Stimulated activated CD4-positive, alpha-beta T cell treated with anti-CD3 and anti-CD28 coated beads, Interleukin-12 subunit alpha, Interleukin-12 subunit beta, amount 100 ng/mL, for 48 hours (primary cell): ENCODE results near the gene HEPHL1.

ENCODE experiments used
- DNase-seq, 3 donors: peaks; one replicate each; pipeline ENCODE4 v3.0.0-alpha.2; 2020; ENCODE audit warnings: low read depth in 2 of 3, low spot score in 1 of 3

Gene HEPHL1

DNA sequence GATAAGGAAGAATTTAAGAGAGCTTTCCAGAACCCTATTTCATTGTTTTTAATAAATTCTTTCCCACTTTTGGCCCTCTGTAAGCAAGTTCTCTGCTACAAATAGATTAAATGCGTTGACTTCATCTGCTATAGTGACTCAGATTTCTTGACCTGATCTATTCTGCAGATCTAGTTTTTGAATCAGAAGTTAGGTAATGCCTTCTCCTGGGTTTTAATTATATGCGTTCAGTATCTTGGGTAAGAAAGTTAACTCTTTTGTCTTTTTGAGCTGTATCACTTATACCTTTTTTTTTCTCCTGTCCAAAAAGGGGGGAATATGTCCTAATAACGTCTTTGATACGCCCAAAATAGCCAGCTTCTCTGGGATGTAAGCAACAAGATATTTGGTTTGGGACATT is 2.4 kb upstream of the HEPHL1 start:
- no peak for DNase-seq

DNA sequence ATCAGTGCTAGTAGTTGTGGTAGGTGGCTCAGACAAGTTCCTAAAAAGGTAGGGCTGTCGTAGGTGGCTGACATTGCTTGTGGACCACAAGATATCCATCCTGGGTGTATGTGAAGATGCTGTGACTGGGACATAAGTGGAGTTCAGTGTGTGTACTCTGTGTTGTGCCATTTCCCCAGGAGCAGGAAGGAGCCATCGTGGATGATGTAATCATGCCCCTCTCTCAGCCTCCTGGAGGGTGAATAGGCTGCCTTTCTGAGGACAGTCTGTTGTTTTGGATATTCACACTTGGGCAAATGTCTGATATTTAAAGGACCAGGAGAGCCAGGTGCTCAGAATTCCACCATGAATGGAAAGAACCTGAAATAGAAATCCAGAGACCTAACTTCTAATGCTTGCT is 2.7 kb downstream of the HEPHL1 start:
- no peak for DNase-seq

DNA sequence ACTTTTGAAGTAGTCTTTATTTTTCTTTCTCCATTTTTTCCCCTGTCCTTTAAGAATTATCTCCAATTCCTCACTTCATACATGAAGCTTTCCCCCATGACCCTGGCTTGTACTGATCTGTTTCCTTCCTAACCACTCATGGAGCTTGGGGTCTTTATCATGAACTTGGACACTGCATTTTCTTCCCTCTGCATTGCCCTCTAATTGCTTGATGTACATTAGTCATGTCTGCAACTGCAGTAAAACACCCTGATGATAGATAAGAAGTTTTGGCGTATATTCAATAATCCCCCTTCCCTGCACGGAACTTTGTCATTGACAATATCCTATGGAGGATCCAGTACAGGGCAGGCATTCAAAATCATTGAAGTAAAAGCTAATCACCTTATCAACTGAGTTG is 3.4 kb downstream of the HEPHL1 start:
- DNase-seq: no peak

DNA sequence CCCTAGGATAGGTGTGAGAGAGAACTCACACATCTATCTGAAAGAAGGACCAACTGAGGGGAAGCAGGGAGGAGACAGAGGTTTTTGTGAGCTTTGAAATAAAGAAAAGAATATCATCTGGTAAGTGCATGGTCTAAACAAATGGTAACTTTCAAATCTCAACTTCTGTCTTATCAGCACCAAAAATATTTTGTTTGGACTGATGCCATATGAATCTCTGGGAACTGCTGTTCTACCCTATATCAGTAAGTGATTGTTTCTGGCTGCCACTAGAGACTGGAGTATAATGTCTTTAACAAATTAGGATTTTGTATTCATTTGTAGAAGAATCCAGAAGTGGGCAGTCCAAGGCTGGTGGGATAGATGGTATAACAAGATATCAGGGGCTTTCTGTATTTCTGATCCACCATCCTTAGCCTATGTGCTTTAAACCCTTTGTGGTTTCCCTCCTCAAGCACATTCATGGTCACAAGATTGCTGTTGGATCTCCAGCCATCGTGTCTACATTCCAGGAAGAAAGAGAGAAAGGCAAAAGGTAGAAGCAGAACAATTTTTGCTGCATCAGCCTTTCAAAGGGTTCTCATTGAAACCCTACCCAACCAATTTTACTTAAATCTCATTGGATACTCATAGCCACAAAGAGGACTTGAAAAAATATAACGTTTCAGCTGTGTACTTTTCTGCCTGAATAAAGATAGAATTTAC is 4.7 kb downstream of the HEPHL1 start:
- DNase-seq: no peak

DNA sequence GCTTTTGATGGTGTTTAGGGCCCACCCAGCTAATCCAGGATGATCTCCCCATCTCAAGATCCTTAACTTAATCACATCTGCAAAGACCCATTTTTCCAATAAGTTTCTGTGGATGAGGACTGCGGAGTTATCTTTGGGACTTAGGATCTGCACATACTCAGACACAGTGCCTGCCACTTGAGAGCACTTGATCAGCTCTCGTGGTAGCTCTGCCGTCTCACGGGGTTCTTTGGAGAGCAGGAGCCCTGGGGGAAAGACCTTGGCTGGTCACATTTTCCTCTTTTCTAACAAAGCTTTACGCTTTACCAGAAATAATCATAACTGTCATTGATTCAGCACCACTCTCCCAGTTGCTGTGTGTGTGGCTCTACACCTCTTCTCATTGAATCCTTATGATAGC is 6.1 kb downstream of the HEPHL1 start:
- no peak for DNase-seq

DNA sequence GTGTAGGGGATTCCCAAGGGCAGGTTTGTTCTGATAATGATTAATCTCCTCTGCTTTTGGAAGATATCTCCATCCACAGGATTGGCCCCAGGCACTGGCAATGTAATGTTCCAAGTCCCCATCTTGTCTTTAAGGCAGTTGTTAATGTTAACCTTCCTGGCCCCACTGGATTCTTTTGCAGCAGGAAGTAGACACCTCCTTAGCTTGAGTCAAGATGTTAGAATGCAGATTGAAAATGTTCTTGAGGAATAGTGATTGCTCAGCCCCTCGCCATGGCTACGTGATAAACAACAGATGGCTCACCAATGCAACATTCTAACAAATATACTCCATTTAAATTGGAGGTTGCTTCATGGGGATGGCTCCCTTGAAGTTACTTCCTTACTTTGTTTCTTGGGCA is 7.3 kb downstream of the HEPHL1 start:
- no peak for DNase-seq

DNA sequence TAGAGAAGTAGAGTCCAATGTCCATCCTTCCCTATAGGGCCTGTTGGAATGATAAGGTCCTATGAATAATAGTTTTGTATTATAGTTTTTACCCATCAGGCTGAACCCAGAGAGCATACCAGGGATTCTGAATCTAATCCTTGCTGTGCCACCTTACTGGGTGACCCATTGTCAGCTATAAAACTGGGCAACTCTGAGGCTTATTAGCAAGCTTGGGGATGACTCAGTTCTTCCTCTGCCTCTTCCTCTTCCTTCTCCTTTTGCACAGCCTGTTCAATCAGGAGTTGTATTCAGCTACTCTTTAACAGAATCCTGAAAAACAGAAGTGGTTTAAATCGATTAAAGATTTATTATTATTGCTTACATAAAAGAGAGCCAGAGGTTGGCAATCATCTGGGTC is 8.9 kb downstream of the HEPHL1 start:
- DNase-seq: no peak

DNA sequence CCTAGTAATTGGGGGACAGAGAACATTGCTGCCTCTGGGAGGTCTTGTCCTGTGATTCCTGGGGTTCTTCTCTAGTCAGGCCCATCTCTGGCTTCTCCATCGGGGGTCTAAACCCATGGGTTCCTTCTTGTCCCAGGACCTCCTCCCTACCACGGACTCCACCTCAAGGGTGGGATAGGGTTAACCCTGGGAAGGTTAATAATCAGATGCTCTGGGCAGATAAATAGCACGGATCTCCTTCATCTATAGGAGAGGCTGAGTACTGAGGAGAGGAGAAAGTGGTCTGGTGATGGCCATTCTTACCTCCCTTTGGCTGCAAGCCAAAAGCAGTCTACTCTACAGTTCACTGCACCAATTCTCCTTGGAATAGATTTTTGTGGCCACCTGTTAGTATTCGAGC is 10.5 kb downstream of the HEPHL1 start:
- DNase-seq: no peak

DNA sequence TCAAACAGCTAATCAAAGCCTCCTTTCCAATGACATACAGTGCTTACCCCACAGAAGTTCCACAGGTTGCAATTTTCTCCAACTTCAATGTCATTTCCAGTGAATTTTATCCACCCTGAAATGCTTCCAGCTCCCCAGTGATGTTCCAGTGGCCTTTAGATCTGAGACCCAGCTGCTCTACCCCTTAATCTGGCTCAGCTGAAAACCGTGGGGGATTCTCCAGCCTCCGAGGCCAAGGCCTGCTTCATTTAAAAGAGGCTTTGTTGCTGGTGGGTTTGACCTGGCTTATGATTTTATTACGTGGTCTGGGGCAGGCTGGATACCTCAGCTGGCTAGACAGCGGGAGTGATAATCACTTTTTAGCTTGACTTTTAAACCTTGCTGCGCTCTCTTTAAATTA is 10.9 kb downstream of the HEPHL1 start:
- no peak for DNase-seq

DNA sequence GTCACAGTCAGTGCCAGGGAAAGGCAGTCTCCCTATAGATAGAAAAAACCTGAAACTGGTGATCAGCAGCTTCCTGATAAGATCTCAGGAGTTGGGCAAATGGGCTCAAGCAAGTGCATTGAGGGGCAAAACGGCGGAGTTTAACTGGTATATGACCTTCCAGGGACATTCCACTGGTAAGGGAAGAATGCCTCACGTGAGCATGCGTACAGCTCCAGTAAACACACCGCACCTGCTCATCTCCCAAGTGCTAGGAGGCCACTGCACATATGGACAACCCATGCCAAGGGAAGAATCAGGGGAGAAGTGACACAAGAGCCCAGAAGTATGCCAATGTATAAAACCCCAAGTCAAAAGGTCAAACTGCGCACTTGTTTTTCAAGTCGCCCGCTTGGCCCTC is 11.6 kb downstream of the HEPHL1 start:
- no peak for DNase-seq

DNA sequence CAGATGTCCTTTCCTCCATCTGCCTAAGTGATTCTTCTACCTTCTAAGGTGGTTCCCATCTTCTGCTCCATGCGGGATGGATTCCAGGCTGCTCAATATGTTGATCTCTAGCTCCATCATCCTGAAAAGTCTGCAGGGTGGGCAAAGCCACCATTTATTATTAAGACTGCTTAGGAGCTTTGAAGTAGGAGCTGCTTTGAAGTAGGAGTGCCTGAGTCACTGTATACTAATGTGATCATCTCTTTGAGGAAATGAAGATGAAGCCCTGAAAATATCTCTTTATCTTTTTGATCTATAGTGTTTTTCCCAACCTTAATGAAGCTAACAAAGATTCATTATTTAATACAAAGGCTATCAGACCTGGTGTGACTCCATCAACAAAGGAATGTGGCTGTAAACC is 13.1 kb downstream of the HEPHL1 start:
- DNase-seq: no peak

DNA sequence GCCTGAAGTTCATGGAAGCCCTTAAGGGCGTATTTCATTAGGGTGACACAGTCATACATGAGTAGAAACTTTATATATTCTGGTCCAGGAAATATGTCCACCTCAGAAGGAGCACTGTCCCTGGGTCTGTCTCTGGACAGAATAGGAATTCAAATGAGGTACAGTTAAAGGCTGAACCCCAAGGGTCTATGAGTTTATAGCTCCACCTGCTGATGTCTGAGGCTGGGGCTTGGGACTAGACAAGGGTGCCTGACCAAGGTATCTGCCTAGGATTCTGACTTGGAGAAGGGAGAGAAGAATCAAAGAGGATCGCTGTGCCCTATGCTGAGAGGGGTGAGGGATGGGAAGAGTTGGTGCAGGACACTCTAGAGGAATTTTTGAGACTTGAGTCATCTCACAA is 14.9 kb downstream of the HEPHL1 start:
- DNase-seq: no peak

DNA sequence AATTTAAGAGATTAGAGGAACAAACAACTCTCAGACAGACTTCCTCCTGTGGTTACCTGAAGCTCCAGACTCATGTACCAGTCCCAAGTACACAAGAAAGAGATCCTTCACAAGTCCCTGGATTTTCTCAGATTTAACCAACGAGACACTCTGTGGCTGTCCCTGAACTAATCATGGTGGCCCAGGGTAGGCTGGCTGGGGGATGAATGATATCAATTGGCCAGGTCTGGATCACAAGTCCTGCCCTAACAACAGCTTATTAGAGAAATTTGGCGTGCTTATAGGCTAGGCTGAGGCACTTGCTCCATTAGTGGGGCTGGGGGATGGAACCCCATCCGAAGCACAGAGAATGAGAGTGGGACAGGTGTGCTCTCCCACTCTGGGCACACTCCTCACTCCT is 22.1 kb downstream of the HEPHL1 start:
- no peak for DNase-seq

DNA sequence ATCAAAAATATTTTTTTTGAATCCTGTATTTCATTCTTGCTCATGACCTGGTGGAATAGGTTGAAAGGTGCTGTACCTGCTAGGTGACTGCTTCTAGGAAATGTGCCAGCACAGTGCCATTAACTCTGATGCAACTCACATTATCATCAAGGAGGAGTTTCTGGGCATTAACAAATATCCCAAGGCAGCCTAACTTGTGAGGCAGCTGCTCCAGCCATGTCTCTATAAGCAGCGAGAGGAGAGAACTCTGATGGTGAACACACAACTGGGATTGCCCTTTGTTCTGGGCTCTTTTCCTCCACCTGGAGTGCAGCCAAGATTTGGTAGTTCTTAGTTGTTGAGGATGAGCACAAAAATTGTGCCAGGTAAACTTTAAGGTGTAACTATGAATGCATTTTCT is 25.6 kb downstream of the HEPHL1 start:
- DNase-seq: no peak

DNA sequence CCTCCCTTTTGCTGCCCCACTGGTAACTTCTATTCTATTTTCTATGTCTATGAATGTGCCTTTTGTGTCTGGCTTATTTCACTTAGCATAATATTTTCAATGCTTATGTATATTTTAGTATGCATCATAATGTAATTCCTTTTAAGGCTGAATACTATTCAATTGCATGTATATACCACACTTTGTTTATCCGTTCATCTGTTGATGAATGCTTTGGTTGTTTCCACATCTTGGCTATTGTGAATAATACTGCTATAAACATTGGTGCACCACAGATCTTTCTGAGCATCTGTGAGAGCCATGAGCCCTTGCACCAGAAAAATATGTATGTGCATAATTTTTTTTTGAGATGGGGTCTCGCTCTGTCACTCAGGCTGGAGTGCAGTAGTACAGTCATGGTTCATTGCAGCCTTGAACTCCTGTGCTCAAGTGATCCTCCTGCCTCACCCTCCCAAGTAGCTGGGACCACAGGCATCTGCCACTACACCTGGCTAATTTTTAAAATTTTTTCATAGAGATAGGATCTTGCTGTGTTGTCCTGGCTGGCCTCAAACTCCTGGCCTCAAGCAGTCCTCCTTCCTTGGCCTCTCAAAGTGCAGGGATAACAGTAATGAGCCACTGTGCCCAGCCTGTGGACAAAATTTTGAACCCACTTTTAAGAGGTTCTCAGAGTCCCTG is 27.0 kb downstream of the HEPHL1 start:
- DNase-seq: no peak

DNA sequence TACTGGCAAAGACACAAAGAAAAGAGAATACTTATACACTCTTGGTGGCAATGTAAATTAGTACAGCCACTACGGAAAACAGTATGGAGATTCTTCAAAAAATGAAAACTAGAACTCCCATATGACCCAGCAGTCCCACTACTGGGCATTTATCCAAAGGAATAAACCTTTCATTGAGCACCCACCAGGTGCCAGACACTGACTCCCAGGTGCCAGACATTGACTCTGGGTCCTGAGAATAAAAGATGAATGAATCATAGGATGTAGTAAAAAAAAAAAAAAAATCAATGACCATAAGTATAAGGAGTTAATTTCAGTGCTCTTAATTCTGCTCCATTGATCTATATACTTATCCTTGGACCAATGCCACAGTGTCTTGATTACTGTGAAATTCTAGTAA is 28.2 kb downstream of the HEPHL1 start:
- DNase-seq: no peak

DNA sequence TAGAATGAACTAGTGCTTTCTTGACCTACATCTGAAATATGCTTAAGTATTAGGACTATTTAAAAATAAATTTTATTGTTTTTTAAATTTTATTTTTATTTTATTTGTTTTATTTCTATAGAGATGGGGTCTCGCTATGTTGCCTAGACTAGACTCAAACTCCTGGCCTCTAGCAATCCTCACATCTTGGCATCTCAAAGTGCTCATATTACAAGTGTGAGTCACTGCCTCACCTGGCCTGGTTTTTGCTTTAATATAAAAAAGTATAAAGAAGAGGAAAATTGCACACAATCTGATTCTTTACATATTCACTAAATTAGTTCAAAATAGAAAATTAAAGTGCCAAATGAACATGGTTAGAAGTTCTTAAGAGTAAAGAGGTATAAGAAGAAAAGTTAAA is 37.5 kb downstream of the HEPHL1 start:
- no peak for DNase-seq

DNA sequence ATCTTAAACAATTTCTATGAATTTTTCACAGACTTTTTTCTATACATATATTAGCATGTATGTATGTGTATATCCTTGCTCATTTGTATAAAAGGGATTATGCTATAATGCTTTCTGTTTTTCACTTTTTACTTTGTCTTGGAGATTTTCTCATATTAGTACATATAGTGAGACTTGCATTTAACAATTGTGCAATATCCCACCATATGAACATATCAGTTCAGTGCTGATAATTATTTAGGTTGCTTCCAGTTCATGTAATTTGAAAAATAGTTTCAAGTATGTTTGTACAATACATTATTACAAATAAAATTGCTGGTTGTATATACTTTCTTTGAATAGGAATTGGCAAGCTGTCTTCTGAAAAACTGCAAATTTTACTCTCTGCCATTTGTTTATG is 37.9 kb downstream of the HEPHL1 start:
- DNase-seq: no peak

DNA sequence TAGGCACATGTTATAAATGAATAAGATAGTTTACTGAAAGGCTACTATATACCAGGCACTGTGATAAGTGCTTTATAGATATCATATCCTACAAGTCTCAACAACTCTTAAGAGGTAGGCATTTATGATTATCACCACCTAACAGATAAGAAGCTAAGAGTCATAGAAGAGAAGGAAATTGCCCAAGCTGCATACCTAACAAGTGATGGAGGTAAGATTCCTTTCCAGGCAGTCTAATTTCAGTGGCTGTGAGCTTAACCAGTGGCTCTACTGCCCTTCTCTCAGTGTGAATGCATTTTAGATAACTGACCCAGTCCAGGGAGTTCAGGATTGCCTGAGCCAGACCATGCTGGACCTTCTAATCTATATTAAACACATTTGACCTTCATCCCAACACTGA is 39.2 kb downstream of the HEPHL1 start:
- no peak for DNase-seq

DNA sequence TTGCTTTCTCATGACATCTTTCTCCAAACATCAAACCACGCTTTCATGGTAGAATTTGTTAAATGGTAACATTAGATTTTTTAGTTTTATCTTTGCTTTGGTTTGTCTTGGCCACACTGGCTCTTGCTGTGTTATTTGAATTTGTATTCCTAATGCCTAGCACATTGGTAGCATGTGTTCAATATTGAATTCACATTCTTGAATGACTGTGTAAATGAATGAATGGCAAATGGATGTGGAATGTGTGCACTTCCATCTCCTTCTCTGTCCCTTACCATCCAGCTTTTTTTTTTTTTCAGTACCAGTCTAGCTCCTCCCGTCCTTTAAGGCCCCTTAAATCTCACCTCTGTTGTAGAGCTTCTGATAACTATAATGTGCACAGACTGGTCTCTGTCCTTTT is 41.2 kb downstream of the HEPHL1 start:
- DNase-seq: no peak

DNA sequence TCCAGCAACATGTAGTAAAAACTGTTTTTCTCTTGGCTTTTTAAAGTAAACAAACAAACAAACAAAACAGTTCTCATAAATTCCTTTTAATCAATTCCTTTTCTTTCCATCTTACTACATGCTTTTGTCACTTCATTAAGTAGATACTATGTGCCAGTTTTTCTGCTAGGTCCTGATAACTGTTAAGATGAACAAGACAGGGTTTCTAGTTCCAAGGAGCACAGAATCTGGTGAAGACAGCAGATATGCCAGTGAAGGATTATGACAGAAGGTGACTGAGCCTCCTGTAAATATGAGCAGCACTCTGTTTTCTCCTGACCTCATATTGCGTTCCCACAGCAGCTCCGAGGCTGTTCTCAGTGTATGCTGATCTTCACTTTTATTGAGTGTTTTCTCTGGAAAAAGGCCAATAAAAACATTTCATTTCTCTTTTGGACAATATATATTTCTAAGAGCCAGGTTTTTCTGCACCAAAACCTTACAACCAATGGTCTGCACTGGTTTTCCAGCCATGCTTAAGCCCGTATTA is 45.8 kb downstream of the HEPHL1 start:
- no peak for DNase-seq

DNA sequence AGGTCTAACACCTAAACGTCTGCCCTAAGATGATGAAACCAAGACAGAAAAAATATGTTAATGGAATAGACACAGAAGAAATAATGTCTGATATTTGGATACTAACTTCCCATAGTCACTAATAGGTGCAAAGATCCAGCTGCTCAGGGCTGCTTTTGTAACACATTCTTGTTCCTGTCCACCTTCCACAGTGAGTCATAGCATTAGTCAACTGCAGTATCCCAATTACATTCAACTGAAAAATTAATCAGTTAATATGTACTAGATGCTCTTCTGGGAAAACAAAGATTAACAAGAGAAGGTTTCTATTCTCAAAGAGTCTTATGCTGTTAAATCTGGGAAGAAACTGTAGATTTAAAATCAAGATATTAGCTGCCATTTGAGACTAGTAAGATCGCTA is 47.6 kb downstream of the HEPHL1 start:
- no peak for DNase-seq
